A673 (cell line): ENCODE results near the gene IFT20. TPM values are rescaled to one million over a fixed set of nuclear protein-coding genes. Genes with fewer than 3 reads are reported as not detected.

Source experiments
- BruUV-seq: library from RNA; stranded (reverse); fragments of 400-500 nt; replicated peaks from 2 replicates; lab custom pipeline; 2021; lab: Mats Ljungman, UMichigan
- CTCF ChIA-PET: fragments of 300-600 bp; sonication (Branson Sonifier 250); formaldehyde crosslinking; loops from one replicate; lab custom pipeline; 2022; ENCODE audit warnings: antibody characterized with exemption; lab: Charles Lee
- POLR2A ChIA-PET: fragments of 300-600 bp; sonication (Branson Sonifier 250); formaldehyde crosslinking; loops from one replicate; lab custom pipeline; 2022; ENCODE audit warnings: antibody characterized with exemption; ENCODE audit not compliant: low non-redundant PET; lab: Charles Lee
- DNase-seq: peaks from one replicate; pipeline ENCODE4 v3.0.0-alpha.2; 2015; ENCODE audit warnings: low spot score
- H3K27ac ChIP-seq: fragments of 200-600 bp; sonication (generic); 2 replicates; pipeline ENCODE4 v1.5.1; 2016; ENCODE audit warnings: mixed run types, low read depth, mild to moderate bottlenecking, mixed read lengths, antibody characterized with exemption, low read length; ENCODE audit not compliant: poor library complexity, severe bottlenecking
- H3K27me3 ChIP-seq: fragments of 200-600 bp; sonication (generic); replicated peaks from 2 replicates; pipeline ENCODE4 v1.6.1; 2017; ENCODE audit warnings: mixed run types, low read depth, mild to moderate bottlenecking, mixed read lengths, antibody characterized with exemption, low read length; ENCODE audit not compliant: insufficient read depth, poor library complexity
- H3K36me3 ChIP-seq: fragments of 200-600 bp; sonication (generic); 2 replicates; pipeline ENCODE4 v1.6.1; 2016; ENCODE audit warnings: mixed run types, mild to moderate bottlenecking, mixed read lengths, antibody characterized with exemption, low read length; ENCODE audit not compliant: insufficient read depth, poor library complexity, severe bottlenecking
- H3K4me1 ChIP-seq: fragments of 200-600 bp; sonication (generic); 2 replicates; pipeline ENCODE4 v1.6.1; 2017; ENCODE audit warnings: mixed run types, mild to moderate bottlenecking, mixed read lengths, antibody characterized with exemption, low read length; ENCODE audit not compliant: insufficient read depth, poor library complexity, severe bottlenecking
- H3K4me3 ChIP-seq: fragments of 200-600 bp; sonication (generic); 2 replicates; pipeline ENCODE4 v1.5.1; 2016; ENCODE audit warnings: low read depth, mixed run types, mild to moderate bottlenecking, mixed read lengths, low read length; ENCODE audit not compliant: poor library complexity, severe bottlenecking
- H3K9me3 ChIP-seq: fragments of 200-600 bp; sonication (generic); 2 replicates; pipeline ENCODE4 v1.6.1; 2016; ENCODE audit warnings: mixed run types, low read depth, mild to moderate bottlenecking, mixed read lengths, antibody characterized with exemption, low read length; ENCODE audit not compliant: poor library complexity, severe bottlenecking
- EZH2 ChIP-seq: fragments of 200-600 bp; sonication (generic); IDR thresholded peaks from 2 replicates; pipeline ENCODE4 v1.6.1; 2017; ENCODE audit warnings: borderline replicate concordance, low read depth, mild to moderate bottlenecking, mixed read lengths, antibody characterized with exemption, low read length; ENCODE audit not compliant: poor library complexity, severe bottlenecking
- intact Hi-C: fragments of 100-400 bp; cut with micrococcal nuclease; formaldehyde crosslinking; loops from one replicate; pipeline ENCODE4 v1.10.0; 2022; ENCODE audit not compliant: unreplicated experiment
- total RNA-seq: library from RNA; stranded (reverse); gene quantifications from 2 replicates; pipeline ENCODE4 v1.2.3, GENCODE V29; 2021
- TF ChIP-seq, protein P1 (sequence below): fragments of 300-800, 200-600 bp; sonication (generic); conservative IDR thresholded peaks from 2 replicates; pipeline ENCODE4 v1.5.1; 2017; ENCODE audit warnings: low read depth, mild to moderate bottlenecking, antibody characterized with exemption, low read length, moderate library complexity, mixed read lengths

IFT20 gene
- total RNA-seq, 1 experiment from 2014 or later = 21.5 TPM

- Histone ChIP-seq H3K4me3 (no peak within 1 kb of the TSS), H3K27ac (no peak within 1 kb of the TSS), H3K27me3 (no peaks in the 10 kb centered on the region), H3K4me1 (no peaks in the 10 kb centered on the region), H3K36me3 (peaks cover 24% of the 10 kb centered on the region), H3K9me3 (no peaks in the 10 kb centered on the region)
- BruUV-seq = no TSS peak
- TF ChIP-seq, protein P1, sequence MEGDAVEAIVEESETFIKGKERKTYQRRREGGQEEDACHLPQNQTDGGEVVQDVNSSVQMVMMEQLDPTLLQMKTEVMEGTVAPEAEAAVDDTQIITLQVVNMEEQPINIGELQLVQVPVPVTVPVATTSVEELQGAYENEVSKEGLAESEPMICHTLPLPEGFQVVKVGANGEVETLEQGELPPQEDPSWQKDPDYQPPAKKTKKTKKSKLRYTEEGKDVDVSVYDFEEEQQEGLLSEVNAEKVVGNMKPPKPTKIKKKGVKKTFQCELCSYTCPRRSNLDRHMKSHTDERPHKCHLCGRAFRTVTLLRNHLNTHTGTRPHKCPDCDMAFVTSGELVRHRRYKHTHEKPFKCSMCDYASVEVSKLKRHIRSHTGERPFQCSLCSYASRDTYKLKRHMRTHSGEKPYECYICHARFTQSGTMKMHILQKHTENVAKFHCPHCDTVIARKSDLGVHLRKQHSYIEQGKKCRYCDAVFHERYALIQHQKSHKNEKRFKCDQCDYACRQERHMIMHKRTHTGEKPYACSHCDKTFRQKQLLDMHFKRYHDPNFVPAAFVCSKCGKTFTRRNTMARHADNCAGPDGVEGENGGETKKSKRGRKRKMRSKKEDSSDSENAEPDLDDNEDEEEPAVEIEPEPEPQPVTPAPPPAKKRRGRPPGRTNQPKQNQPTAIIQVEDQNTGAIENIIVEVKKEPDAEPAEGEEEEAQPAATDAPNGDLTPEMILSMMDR = no peak
- TF ChIP-seq EZH2 = no peak
- ChIA-PET CTCF (no interaction called here), POLR2A (no interaction called here)
- intact Hi-C loops = no loop called here
- DNase-seq = no peak
Measured at GRCh38 chr17:28364665-28365363, 29.5 kb upstream of the IFT20 start, which contains the start of gene SEBOX. SEBOX (minus strand) TSS chr17:28365199; CDS start chr17:28365151, 48 bp downstream.

GRCh38 chr17:28363776-28364650, 28.7 kb upstream of the IFT20 start:
- intact Hi-C loops = no loop called here
- no TSS peak for BruUV-seq
- no peak overlapping the region for H3K4me3 ChIP-seq
- no peak overlapping the region for H3K27ac ChIP-seq
- ChIA-PET POLR2A (no interaction called here), CTCF (no interaction called here)
- peaks cover 30% of the 10 kb centered on the region for H3K36me3 ChIP-seq
- H3K4me1 ChIP-seq = no peaks in the 10 kb centered on the region
- no peaks in the 10 kb centered on the region for H3K27me3 ChIP-seq
- no peaks in the 10 kb centered on the region for H3K9me3 ChIP-seq
- TF ChIP-seq, protein P1 = no peak
- no peak for TF ChIP-seq EZH2
- no peak for DNase-seq

- H3K4me1 ChIP-seq = peaks cover 4% of the 10 kb centered on the region
- H3K36me3 ChIP-seq = peaks cover 31% of the 10 kb centered on the region
- intact Hi-C loops = no loop called here
- DNase-seq = no peak
- no peaks in the 10 kb centered on the region for H3K27me3 ChIP-seq
- H3K4me3 ChIP-seq = no peak overlapping the region
- H3K9me3 ChIP-seq = no peaks in the 10 kb centered on the region
- TF ChIP-seq, protein P1 = no peak
- TF ChIP-seq EZH2 = no peak
- BruUV-seq = no TSS peak
- H3K27ac ChIP-seq = no peak overlapping the region
- CTCF ChIA-PET = no interaction called here
- POLR2A ChIA-PET = no interaction called here
Measured at GRCh38 chr17:28363186-28363585, 27.9 kb upstream of the IFT20 start.
